Right ventricle myocardium superior (tissue), 1 donor: ENCODE measurements around the gene MN1. TPM values are rescaled to one million over a fixed set of nuclear protein-coding genes. Genes with fewer than 3 reads are reported as not detected.

ENCODE experiments used
- ATAC-seq: fragments of 200-7000 bp; cut with Tn5 transposase; one replicate; pipeline ENCODE4 v1.9.1; 2020; ENCODE audit warnings: mild to moderate bottlenecking; ENCODE audit not compliant: poor library complexity
- DNase-seq: peaks from one replicate; pipeline ENCODE4 v3.0.0-alpha.2; 2020
- intact Hi-C: fragments of 100-400 bp; cut with DNase I; formaldehyde crosslinking; loops from one replicate; pipeline ENCODE4 v1.11.2; 2022
- total RNA-seq: library from RNA; stranded (reverse); fragmentation: NEBNext Ultra II Directional; extraction: Animal tissue kit (Norgen Biotek cat#: 25700); gene quantifications from one replicate; pipeline ENCODE4 v1.2.1, GENCODE V29; 2021
- donor health status: DM: no; HTN: yes; CAD: no; lungs with severe emphysema.

Gene MN1
- total RNA-seq, 1 donor from 2014 or later, result 6.3 TPM

DNA sequence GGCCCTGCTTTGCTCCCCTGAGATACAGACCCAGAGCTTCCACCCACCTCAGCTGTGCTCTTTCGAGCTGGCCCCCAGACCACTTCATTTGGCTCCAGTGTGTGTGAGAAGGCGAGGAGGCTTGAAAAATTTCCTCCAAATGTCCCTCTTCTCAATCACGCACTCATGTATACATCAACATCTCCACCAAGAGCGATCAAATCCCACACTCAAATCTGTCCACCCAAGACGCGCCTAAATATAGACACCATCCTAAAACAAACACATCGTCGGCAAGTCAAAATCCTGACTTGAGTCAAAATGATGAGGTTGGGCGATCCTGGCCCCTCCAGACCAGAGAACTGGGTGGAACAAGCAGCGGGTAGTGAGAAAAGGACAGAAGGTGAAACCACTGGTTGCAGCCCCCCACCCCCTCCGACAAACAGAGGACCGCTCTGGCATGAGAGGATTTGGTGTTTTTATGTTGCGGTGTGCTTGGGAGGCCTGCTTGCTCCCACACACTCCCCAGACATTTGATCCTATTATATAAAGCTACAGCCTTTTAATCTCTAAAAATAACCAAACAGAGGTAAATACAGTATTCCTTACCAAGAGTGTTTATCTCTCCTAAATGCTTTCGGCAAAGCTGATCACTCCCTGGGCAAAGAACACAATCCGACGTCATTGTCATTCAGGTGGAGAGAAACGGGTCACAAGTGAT is 10.2 kb downstream of the MN1 start:
- intact Hi-C loops, result no loop called here
- no peak for ATAC-seq

DNA sequence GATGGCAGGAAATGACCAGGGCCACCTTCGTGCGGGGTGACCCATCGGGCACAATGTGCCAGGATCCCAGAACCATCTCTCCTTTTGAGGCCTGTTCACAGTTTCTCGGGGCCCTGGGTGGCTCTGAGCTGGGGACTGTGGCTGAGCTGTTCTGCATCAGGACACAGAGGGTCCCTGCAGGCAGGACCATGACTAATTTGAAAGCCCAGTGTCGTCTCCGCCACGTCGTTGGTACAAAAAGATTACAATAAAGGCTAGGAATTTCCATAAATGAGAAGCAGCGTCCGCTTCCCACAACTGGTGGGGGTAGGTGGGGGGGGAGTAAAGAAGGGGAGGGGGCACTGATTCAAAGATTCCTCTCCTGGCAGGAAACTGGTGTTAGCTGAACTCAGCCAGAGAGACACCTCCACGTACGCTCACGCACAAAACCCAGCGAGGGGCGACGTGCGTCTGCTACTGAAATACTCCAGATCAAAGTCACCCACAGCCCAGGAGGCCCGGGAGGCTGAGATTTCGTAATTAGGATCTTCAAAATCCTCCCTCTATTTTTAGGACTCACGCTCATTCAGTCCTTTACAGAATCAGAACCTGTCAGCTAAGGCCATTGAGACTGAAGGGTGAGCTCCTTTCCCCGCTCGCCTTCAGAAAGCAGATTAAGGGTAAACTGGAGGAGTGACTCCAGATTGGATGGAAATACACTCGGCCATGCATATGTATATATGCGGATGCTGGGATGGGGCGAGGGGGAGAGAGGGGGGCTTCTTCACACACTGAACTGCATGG is 11.0 kb downstream of the MN1 start:
- ATAC-seq (peak; percentile 71), DNase-seq (peak; percentile 53)
- intact Hi-C loops, result no loop called here

More for the DNA sequence above, 10.2 kb downstream of the MN1 start:
- no peak for DNase-seq

DNA sequence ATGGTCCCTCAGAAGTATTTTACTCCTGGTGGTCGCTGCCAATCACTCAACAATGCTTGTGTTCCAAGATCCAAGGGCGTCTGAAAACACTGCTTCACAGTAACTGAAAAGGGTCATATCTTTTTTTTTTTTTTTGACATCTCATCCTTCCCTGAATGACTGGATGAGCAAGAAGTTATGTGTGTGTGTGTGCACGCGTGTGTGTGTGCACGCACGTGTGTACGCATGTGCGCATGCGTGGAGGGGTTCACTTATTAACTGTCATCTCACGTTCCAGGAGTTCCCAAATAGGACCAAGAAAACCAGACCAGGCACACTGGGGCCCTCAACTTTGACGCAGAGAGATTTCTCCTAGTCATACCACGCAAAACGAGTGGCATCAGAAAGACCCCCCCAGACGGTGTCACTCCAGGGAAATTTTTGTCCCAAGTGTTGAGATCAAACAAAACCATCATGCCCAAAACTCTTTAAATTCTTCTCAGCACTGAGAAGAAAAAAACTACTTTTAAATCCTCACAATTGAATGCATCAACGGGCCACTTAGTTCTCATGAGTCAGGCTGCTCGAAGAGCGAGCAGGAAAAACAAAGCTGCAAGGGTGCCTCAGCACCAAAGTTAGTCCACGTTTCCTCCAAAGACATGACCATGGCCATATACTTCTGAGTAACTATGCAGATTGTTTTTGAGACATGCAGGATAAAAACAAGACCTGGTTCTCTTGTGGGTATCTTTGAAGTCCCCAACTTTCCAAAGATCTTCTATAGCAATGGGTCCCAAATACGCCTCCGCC is 12.9 kb downstream of the MN1 start:
- intact Hi-C loops, result loop anchor here (10.0 kb wide), 1 partner anchor 144 kb away; no protein-coding TSS in a partner anchor
- DNase-seq, result no peak
- ATAC-seq, result no peak

- intact Hi-C loops, result loop anchor here (10.0 kb wide), 1 partner anchor 142 kb away; no protein-coding TSS in a partner anchor
- DNase-seq, result no peak
- ATAC-seq, result no peak
These were observed 14.6 kb downstream of the MN1 start for GRCh38 chr22:27786965-27787364.

DNA sequence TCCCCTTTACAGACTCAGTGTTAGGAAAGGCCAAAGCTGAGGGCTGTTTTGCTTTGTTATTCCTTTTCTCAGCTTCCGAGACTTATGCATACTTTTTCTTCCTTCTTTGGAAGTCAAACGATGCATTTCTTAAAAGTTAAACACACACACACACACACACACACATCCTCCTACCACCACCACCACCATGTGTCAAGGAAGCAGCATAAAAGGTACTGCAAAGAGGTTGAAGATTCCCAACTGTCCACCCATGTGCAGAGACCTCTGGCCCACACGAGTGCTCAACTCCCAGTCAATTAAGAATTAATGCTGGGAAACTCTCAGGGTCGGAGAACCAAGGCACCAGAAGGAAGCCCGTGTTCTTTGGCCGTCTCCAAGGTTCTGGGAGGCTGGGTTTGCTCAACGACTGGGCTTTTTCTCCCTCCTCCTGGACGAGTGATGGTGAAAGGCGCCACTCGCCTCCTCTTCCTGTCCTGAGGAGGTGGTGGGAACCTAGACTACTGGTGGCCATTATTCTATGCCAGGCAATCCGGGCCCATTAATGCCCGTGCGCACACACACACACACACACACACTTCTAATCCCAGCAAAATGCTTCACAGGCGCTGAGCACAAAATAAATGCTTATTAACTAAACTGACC is 15.1 kb downstream of the MN1 start:
- DNase-seq (peak; percentile 56), ATAC-seq (no peak)
- intact Hi-C loops, result loop anchor here (10.0 kb wide), 1 partner anchor 142 kb away; no protein-coding TSS in a partner anchor

- intact Hi-C loops, result loop anchor here (10.0 kb wide), 1 partner anchor 141 kb away; no protein-coding TSS in a partner anchor
- DNase-seq (no peak), ATAC-seq (no peak)
These were observed 15.7 kb downstream of the MN1 start for GRCh38 chr22:27785831-27786230.

- ATAC-seq (no peak), DNase-seq (no peak)
- intact Hi-C loops, result loop anchor here (10.0 kb wide), 1 partner anchor 139 kb away; no protein-coding TSS in a partner anchor
These were observed 17.5 kb downstream of the MN1 start for GRCh38 chr22:27784120-27784475.

GRCh38 chr22:27783436-27784119 is 18.0 kb downstream of the MN1 start:
- DNase-seq (no peak), ATAC-seq (no peak)
- intact Hi-C loops, result loop anchor here (10.0 kb wide), 1 partner anchor 139 kb away; no protein-coding TSS in a partner anchor

GRCh38 chr22:27782088-27782487 is 19.5 kb downstream of the MN1 start:
- intact Hi-C loops, result loop anchor here (10.0 kb wide), 1 partner anchor 137 kb away; no protein-coding TSS in a partner anchor
- peak; percentile 83 for DNase-seq
- peak; percentile 82 for ATAC-seq

DNA sequence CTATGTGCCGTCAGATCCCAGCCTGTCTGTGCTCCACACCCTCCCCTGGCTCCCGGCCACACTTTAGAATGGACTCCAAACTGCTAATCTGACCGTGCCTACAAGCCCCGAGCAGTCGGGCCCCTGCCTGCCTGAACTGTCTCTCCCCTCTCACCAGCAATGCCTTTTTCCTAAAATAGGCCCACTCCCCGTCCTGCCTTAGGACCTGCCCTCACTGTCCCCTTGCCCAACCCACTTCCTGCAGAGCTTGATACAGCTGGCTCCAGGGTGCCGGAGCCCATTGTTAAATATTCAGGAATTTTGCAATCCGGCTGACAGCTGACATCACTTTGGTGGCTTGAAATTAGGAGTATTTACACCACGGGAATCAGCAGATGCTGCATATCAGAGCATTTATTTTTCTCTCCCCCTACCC is 21.4 kb downstream of the MN1 start:
- DNase-seq, result peak; percentile 57
- intact Hi-C loops, result loop anchor here (10.0 kb wide), 1 partner anchor 135 kb away; no protein-coding TSS in a partner anchor
- peak; percentile 13 for ATAC-seq

GRCh38 chr22:27779643-27780042 is 21.9 kb downstream of the MN1 start:
- ATAC-seq (no peak), DNase-seq (no peak)
- intact Hi-C loops, result loop anchor here (10.0 kb wide), 1 partner anchor 135 kb away; no protein-coding TSS in a partner anchor

DNA sequence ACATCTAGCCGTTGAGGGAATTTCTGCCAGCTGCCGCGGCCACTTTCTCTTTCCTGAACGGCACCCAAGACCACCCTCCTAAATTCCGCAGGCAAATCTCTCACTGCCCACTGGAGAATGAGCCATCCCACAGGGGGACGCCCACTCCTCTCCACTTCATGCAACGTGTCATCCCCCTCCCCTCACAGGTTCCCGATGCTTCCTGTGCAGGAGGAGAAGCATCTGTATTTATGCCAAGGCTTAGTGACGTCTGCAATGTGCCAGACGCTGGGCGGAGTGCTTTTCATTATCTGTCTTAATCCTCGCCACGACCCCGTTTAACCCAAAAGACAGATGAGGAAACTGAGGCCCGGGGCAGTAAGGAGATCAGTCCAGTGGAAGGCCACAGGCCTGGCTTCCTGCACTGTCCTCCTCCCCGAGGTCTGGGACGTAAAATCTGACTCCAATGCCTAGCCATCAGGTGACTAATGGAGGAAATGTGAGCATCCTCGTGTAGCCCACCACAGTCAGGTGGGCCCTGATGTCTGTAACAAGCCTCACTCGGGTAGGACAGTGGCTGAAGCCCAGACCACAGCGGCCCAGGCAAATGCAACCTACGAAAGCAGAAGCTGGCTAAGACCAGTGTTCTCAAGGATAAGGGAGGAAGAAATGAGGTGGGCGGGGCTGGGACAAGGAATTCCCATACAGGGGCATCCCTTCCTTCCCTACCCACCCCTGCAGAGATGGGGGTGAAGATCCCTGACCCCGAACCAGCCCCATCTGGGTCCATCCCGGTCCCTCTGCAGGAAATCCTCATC is 23.1 kb downstream of the MN1 start:
- ATAC-seq (no peak), DNase-seq (no peak)
- intact Hi-C loops, result no loop called here

DNA sequence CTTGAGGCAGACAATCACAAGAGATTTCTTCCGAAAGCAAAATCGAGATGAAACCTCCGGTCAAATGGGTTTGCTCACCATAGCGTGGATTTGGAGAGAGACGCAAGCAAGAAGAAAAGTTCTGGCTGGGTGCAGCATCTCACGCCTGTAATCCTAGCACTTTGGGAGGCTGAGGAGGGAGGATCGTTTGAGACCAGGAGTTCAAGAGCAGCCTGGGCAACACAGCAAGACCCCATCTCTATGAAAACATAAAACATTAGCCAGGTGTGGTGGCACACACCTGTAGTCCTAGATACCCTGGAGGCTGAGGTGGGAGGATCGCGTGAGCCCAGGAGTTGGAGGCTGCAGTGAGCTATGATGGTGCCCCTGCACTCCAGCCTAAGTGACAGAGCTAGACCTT is 24.4 kb downstream of the MN1 start:
- intact Hi-C loops, result no loop called here
- no peak for ATAC-seq
- no peak for DNase-seq

DNA sequence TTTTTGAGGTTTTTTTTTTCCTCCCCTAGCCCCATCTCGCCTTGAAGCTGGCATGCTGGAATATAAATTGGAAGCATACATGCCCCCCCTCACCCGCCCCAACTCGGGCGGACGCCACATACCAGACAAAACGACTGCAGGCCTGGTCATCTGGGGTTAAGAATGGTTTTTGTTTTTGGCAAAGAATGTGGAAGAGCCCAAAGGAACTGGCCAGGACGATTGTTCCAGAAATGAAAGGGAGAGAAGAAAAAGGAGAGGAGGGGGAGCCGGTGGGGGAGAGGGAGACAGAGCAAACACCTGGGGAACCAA is 25.0 kb downstream of the MN1 start:
- intact Hi-C loops, result no loop called here
- no peak for DNase-seq
- peak; percentile 15 for ATAC-seq

GRCh38 chr22:27775758-27776649 is 25.6 kb downstream of the MN1 start:
- DNase-seq (peak; percentile 62), ATAC-seq (peak; percentile 65)
- intact Hi-C loops, result no loop called here

GRCh38 chr22:27775087-27775698 is 26.4 kb downstream of the MN1 start:
- intact Hi-C loops, result no loop called here
- no peak for ATAC-seq

More at GRCh38 chr22:27775087-27775698, 26.4 kb downstream of the MN1 start:
- DNase-seq, result peak; percentile 52
